Body of pancreas (tissue), 4 donors: ENCODE results near the gene HMGN2. TPM values are rescaled to one million over a fixed set of nuclear protein-coding genes. Genes with fewer than 3 reads are reported as not detected.

Experiments
- ATAC-seq: fragments of 150-250 bp; one replicate; pipeline ENCODE4 v1.9.1; 2016
- DNase-seq, 4 donors: peaks; one replicate each; pipeline ENCODE4 v3.0.0-alpha.2; 2019
- H3K27ac ChIP-seq, 4 donors: fragments of 200-600 bp; sonication (generic); 1 replicate in 3 of 4; 2 replicates in 1 of 4; pipeline versions ENCODE4 v1.5.1 to v1.6.1; 2016 to 2019; ENCODE audit warnings: mild to moderate bottlenecking in 1 of 4, mixed read lengths in 1 of 4, moderate library complexity in 1 of 4
- H3K27me3 ChIP-seq, 2 donors: fragments of 200-600 bp; sonication (generic); one replicate each; pipeline ENCODE4 v1.6.0; 2016; ENCODE audit warnings: mild to moderate bottlenecking in 1 of 2
- H3K36me3 ChIP-seq, 2 donors: fragments of 200-600 bp; sonication (generic); replicated peaks in 1 of 2; 2 replicates each; pipeline ENCODE4 v1.5.1; 2016; ENCODE audit warnings: low read depth in 2 of 2; ENCODE audit not compliant: insufficient read depth in 1 of 2
- H3K4me1 ChIP-seq: fragments of 200-600 bp; sonication (generic); one replicate; pipeline ENCODE4 v1.6.0; 2016
- H3K4me3 ChIP-seq, 2 donors: fragments of 200-600 bp; sonication (generic); 1 replicate in 1 of 2; 2 replicates in 1 of 2; pipeline ENCODE4 v1.5.1; 2016 to 2019
- H3K9me3 ChIP-seq, 3 donors: fragments of 200-600 bp; sonication (generic); 1 replicate in 2 of 3; 2 replicates in 1 of 3; pipeline ENCODE4 v1.5.1; 2016
- POLR2A ChIP-seq, 3 donors: fragments of 450-650 bp; IDR thresholded peaks; one replicate each; pipeline ENCODE4 v1.6.1; 2016; ENCODE audit warnings: antibody characterized with exemption in 3 of 3, mild to moderate bottlenecking in 2 of 3
- WGBS, 2 donors: methylation state at CpG; one replicate each; pipeline ENCODE4 v1.1.5; 2017; 5-methylcytosine and 5-hydroxymethylcytosine counted together
- intact Hi-C: fragments of 100-400 bp; cut with DNase I; formaldehyde crosslinking; loops from one replicate; pipeline ENCODE4 v1.15.1; 2023
- total RNA-seq, 2 donors: library from RNA; depleted of rRNA; stranded (reverse); fragments of >200 nt; gene quantifications; one replicate each; pipeline ENCODE4 v1.1.0, GENCODE V29; 2016
- TF ChIP-seq, protein P1 (sequence below), 7 experiments: fragments of 450-650 bp in 4 of 7; fragments of 200-600 bp in 3 of 7; sonication (generic) in 3 of 7; IDR thresholded peaks; one replicate each; pipeline ENCODE4 v1.5.1; 2016 to 2019; ENCODE audit warnings: antibody characterized with exemption in 7 of 7

The HMGN2 gene
- total RNA-seq, 2 donors from 2014 or later = 75.8 to 120 TPM

DNA sequence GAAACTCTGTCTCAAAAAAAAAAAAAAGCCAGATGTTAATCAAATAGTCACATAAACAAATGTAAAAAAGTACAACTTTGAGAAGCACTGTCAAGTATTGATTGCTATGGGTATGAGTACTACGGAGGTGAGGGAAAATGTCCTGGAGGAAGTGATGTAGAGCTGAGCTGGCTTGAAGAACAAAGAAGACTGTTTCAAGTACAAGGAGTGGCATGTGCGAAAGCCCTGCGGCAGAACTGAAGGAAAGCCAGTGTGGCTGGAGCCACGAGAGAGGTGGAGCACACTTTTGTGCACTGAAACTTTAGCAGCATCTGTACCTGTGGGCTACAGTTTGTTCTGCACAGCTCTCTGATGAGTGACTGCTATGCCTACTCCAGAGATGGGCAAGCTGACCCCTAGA lies 51.9 kb downstream of the HMGN2 start:
- H3K9me3 ChIP-seq = no peaks in the 10 kb centered on the region
- intact Hi-C loops = no loop called here
- no peak for DNase-seq
- H3K27ac ChIP-seq = no peak overlapping the region
- H3K4me1 ChIP-seq = peaks cover 2% of the 10 kb centered on the region
- H3K27me3 ChIP-seq = no peaks in the 10 kb centered on the region
- H3K4me3 ChIP-seq = no peak overlapping the region
- TF ChIP-seq, protein P1, sequence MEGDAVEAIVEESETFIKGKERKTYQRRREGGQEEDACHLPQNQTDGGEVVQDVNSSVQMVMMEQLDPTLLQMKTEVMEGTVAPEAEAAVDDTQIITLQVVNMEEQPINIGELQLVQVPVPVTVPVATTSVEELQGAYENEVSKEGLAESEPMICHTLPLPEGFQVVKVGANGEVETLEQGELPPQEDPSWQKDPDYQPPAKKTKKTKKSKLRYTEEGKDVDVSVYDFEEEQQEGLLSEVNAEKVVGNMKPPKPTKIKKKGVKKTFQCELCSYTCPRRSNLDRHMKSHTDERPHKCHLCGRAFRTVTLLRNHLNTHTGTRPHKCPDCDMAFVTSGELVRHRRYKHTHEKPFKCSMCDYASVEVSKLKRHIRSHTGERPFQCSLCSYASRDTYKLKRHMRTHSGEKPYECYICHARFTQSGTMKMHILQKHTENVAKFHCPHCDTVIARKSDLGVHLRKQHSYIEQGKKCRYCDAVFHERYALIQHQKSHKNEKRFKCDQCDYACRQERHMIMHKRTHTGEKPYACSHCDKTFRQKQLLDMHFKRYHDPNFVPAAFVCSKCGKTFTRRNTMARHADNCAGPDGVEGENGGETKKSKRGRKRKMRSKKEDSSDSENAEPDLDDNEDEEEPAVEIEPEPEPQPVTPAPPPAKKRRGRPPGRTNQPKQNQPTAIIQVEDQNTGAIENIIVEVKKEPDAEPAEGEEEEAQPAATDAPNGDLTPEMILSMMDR (IDR thresholded peaks at IDR 0.05) = no peak
- TF ChIP-seq POLR2A (IDR thresholded peaks at IDR 0.05) = no peak
- H3K36me3 ChIP-seq = no peaks in the 10 kb centered on the region
- no peak for ATAC-seq
- 52 to 55% methylated on average over 4 of the region's 4 CpGs for WGBS, 2 donors

Other genes starting within 250 kb of the HMGN2 start
- gene CEP85, start 238.2 kb upstream of the HMGN2 start, total RNA-seq = 1 to 10 TPM; 6.2 to 6.9 TPM
- gene SH3BGRL3, start 192.4 kb upstream of the HMGN2 start, total RNA-seq = 10 to 100 TPM; 38.2 to 43.1 TPM
- 10 to 100 TPM; 12.2 to 14.8 TPM for gene UBXN11, start 165.8 kb upstream of the HMGN2 start, total RNA-seq
- gene CD52, start 154.5 kb upstream of the HMGN2 start, total RNA-seq = not detected
- gene CRYBG2, start 118.3 kb upstream of the HMGN2 start, total RNA-seq = 1 to 10 TPM in 1 of 2 donors, not detected in 1; 3.6 TPM
- not detected for gene ZNF683, start 99.7 kb upstream of the HMGN2 start, total RNA-seq
- gene LIN28A, start 61.6 kb upstream of the HMGN2 start, total RNA-seq = not detected
- gene DHDDS, start 40.1 kb upstream of the HMGN2 start, total RNA-seq = 10 to 100 TPM; 21.3 to 52.4 TPM
- 10 to 100 TPM; 20.1 to 30.4 TPM for gene RPS6KA1, start 57.3 kb downstream of the HMGN2 start, total RNA-seq
- gene ARID1A, start 223.6 kb downstream of the HMGN2 start, total RNA-seq = 10 to 100 TPM; 23.7 to 25.9 TPM